ENCODE data around the gene METAP1D. TPM values are rescaled to one million over a fixed set of nuclear protein-coding genes. Genes with fewer than 3 reads are reported as not detected.
A peak's percentile ranks its signal among the peaks of the same experiment; 100 is the strongest.

METAP1D gene
- total RNA-seq, 5 donors from 2014 or later (not counting 1 experiment from before 2014, with no cell fraction given), result 7.6 to 11.4 (median 10.1) TPM

DNA sequence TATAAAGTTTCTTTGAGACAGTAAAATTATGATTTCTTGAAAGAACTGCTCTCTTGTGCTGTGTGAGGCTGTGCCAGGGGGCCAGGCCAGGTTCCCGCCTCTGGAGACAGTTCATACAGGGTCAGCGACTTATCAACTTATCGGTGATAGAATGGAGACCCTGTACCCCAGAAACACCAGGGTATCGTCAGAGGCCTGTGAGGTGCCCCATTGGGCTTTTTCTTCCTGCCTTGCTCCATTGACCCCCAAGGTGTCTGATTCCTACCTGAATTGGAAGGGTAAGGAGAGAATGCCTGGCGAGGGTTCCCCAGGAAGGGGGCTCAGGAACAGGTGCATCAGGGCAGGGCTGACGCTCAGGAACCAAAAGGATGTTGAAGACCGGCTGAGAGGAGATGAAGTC is 89.9 kb downstream of the METAP1D start:
- H3K4me3 ChIP-seq (ENCODE audit: control insufficient read depth in 1 of 2, extremely low read depth in 1 of 2, low read length in 1 of 2), result no peak overlapping the region
- peak overlapping the region; percentile 28 to 49 for H3K27ac Mint-ChIP-seq
- no peaks in the 10 kb centered on the region for H3K36me3 ChIP-seq (ENCODE audit: control insufficient read depth in 2 of 2, extremely low read depth in 1 of 2, insufficient read depth in 1 of 2, low read length in 1 of 2)
- H3K4me1 Mint-ChIP-seq, result peaks cover 47 to 55% (median 49%) of the 10 kb centered on the region in 3 donors
- DNase-seq, result peak in 1 of 35 experiments; percentile 5
- peaks cover 9 to 65% of the 10 kb centered on the region in 2 experiments for H3K4me1 ChIP-seq (ENCODE audit: control insufficient read depth in 1 of 2, extremely low read depth in 1 of 2, insufficient read depth in 2 of 2, low read length in 2 of 2)
- no peak for ATAC-seq (replicated peaks in 1 of 4)
- POLR2A ChIA-PET, result interaction anchor here in 1 of 2 donors (0.7 kb wide), 1 partner anchor 397 kb away, joined by 3 read pairs; no protein-coding TSS in a partner anchor
- H3K27me3 Mint-ChIP-seq, result peaks cover 82 to 91% of the 10 kb centered on the region in 2 donors
- CTCF ChIA-PET, result no interaction called here
- peak overlapping the region in 1 of 3 donors; percentile 17 for H3K4me3 Mint-ChIP-seq
- no peaks in the 10 kb centered on the region for H3K9me3 Mint-ChIP-seq
- H3K9me3 ChIP-seq, result no peaks in the 10 kb centered on the region
- H3K36me3 Mint-ChIP-seq, result no peaks in the 10 kb centered on the region
- H3K27me3 ChIP-seq (replicated peaks in 1 of 2; ENCODE audit: control insufficient read depth in 2 of 2, extremely low read depth in 1 of 2, insufficient read depth in 2 of 2, low read length in 1 of 2), result peaks cover 21 to 93% of the 10 kb centered on the region in 2 experiments
- H3K27ac ChIP-seq (ENCODE audit: low read length), result no peak overlapping the region
- 38% methylated on average over 5 of the region's 7 CpGs for WGBS (ENCODE audit: insufficient coverage)

DNA sequence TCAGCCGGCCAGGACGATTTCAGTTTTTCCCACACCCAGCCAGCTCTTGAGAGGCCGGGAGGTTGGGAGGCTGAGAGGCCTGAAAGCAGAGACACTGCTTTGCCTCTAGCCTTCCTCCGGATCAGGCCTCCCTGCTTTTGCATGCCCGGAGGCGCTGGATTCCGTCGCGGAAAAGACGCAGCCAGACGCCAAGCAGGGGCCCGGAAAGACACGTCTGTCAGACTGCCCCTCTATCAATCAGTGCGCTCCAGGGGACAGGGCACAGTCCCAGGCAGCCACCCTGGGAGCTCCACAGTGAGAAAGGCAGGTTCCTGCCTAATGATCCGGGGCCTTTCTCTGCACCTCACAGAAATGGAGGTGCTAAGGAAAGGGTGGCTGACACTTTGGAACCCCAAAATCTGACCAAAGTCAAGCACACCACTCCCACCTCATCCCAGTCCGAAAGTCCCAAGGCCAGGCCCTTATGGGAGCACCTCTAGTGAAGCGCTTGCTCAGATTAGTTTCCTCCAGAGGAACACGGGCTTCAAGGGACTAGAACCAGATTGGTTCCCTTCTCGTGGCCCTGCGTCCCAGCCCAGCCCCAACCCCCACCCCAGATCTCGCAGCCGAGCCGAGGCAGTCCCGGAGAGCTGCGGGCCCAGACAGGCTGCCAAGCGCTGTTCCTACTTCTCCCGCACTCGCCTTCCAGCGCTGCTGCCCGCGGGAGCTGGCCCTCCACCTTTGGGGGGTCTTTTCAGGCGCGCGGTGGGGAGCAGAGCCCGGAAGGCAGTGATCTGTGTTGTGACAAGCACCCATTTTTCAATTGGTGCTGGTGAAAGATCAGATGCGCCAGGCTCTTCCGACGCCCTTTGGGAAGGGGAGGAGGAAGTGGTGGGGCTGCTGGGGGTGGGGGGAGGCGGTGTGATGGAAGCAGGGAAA is 90.5 kb downstream of the METAP1D start:
- DNase-seq (peak in 2 of 35 experiments; percentile 7 to 27), ATAC-seq (replicated peaks in 1 of 4) (no peak)
- Histone ChIP-seq H3K4me3 (ENCODE audit: control insufficient read depth in 1 of 2, extremely low read depth in 1 of 2, low read length in 1 of 2) (no peak overlapping the region), H3K36me3 (ENCODE audit: control insufficient read depth in 2 of 2, extremely low read depth in 1 of 2, insufficient read depth in 1 of 2, low read length in 1 of 2) (no peaks in the 10 kb centered on the region), H3K27me3 (replicated peaks in 1 of 2; ENCODE audit: control insufficient read depth in 2 of 2, extremely low read depth in 1 of 2, insufficient read depth in 2 of 2, low read length in 1 of 2) (peaks cover 21 to 93% of the 10 kb centered on the region in 2 experiments), H3K4me1 (ENCODE audit: control insufficient read depth in 1 of 2, extremely low read depth in 1 of 2, insufficient read depth in 2 of 2, low read length in 2 of 2) (peaks cover 12 to 65% of the 10 kb centered on the region in 2 experiments), H3K27ac (ENCODE audit: low read length) (no peak overlapping the region), H3K9me3 (no peaks in the 10 kb centered on the region)
- WGBS (ENCODE audit: insufficient coverage), result 12% methylated on average over 31 of the region's 39 CpGs
- H3K27ac Mint-ChIP-seq, result no peak overlapping the region
- POLR2A ChIA-PET, result no interaction called here
- H3K27me3 Mint-ChIP-seq, result peaks cover 81 to 90% of the 10 kb centered on the region in 2 donors
- H3K36me3 Mint-ChIP-seq, result no peaks in the 10 kb centered on the region
- H3K9me3 Mint-ChIP-seq, result no peaks in the 10 kb centered on the region
- CTCF ChIA-PET, result interaction anchor here (0.7 to 1.4 kb wide), 4 partner anchors 9 to 25 kb away, joined by 3 to 14 read pairs (median 4); no protein-coding TSS in a partner anchor
- no peak overlapping the region for H3K4me3 Mint-ChIP-seq
- H3K4me1 Mint-ChIP-seq, result peaks cover 45 to 51% (median 47%) of the 10 kb centered on the region in 3 donors

DNA sequence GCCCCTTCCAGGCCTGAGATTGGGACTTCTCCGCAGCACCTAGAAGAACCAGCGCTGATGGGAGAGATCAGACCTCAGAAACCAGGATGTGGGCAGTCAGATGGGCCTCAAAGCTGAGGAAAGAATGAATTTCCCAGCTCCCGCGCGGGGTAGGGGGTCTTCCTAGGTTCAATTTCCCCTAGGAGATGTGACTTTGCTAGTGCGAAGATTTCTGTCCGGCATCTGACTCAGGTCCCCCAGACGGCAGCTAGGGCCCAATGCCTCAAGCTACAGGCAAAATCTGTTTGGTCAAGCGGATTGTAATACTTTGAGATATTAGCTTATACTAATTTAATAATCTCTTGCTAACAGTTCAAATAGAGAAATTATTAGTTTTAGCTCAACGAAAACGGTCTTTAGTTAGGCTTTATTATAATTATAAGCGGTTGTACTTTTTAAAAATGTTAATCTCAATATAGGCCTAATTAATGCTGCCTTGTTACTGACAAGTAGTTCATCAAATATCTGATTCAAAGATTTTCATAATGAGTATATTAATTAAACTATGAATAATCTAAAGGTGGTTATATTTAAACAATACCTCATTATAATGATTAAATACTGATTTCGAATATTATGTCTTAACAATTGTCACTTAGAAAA is 91.4 kb downstream of the METAP1D start:
- no peaks in the 10 kb centered on the region for H3K36me3 ChIP-seq (ENCODE audit: control insufficient read depth in 2 of 2, extremely low read depth in 1 of 2, insufficient read depth in 1 of 2, low read length in 1 of 2)
- CTCF ChIA-PET, result interaction anchor here (1.0 to 1.4 kb wide), 3 partner anchors 9 to 16 kb away, joined by 4 to 14 read pairs (median 4); no protein-coding TSS in a partner anchor
- POLR2A ChIA-PET, result no interaction called here
- H3K27me3 ChIP-seq (replicated peaks in 1 of 2; ENCODE audit: control insufficient read depth in 2 of 2, extremely low read depth in 1 of 2, insufficient read depth in 2 of 2, low read length in 1 of 2), result peaks cover 22 to 93% of the 10 kb centered on the region in 2 experiments
- no peaks in the 10 kb centered on the region for H3K9me3 ChIP-seq
- no peak overlapping the region for H3K4me3 ChIP-seq (ENCODE audit: control insufficient read depth in 1 of 2, extremely low read depth in 1 of 2, low read length in 1 of 2)
- Mint-ChIP-seq H3K4me1 (peaks cover 46 to 51% (median 48%) of the 10 kb centered on the region in 3 donors), H3K27ac (no peak overlapping the region), H3K9me3 (no peaks in the 10 kb centered on the region), H3K4me3 (no peak overlapping the region), H3K27me3 (peaks cover 81 to 90% of the 10 kb centered on the region in 2 donors), H3K36me3 (no peaks in the 10 kb centered on the region)
- 8% methylated on average over 5 of the region's 13 CpGs for WGBS (ENCODE audit: insufficient coverage)
- peak in 1 of 35 experiments; percentile 22 for DNase-seq
- peaks cover 13 to 65% of the 10 kb centered on the region in 2 experiments for H3K4me1 ChIP-seq (ENCODE audit: control insufficient read depth in 1 of 2, extremely low read depth in 1 of 2, insufficient read depth in 2 of 2, low read length in 2 of 2)
- no peak overlapping the region for H3K27ac ChIP-seq (ENCODE audit: low read length)
- ATAC-seq (replicated peaks in 1 of 4), result no peak

DNA sequence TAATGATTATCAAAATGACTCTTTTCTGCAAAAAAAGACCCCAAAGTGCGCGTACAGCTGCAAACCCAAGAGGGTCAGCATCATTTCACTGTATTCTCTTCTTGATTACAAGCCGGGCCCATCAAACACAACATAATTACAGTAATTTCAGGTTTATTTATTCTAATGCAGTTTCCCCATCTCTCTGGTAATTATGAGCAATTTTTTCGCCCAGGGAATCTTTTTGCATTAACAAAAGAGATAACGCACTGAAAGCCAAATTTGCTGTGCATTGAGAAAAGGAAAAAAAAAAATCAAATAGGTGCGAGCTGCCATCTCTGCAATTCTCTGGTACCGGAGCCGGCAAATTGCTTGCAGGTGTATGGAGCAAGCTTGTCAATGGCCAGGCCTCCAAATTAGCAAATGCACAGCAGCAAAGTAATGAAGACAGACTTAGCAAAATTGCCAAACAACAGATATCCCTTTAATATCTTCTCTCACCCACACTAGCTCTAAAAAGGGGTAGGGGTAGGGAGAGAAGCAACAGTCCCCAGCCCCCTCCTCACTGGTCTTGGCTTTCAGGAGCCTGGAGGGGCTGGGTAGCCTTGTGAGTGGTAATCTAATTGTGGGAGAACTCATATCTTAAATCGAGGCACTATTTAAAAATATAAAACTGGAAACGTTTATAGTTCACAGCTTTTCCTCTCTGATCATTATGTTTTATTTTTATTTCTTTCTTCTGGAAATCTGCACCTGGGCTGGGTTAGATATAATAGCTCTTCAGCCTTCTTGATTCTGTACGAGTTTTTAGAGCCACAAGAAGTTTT is 92.2 kb downstream of the METAP1D start:
- Histone ChIP-seq H3K36me3 (ENCODE audit: control insufficient read depth in 2 of 2, extremely low read depth in 1 of 2, insufficient read depth in 1 of 2, low read length in 1 of 2) (no peaks in the 10 kb centered on the region), H3K27ac (ENCODE audit: low read length) (no peak overlapping the region), H3K4me1 (ENCODE audit: control insufficient read depth in 1 of 2, extremely low read depth in 1 of 2, insufficient read depth in 2 of 2, low read length in 2 of 2) (peaks cover 13 to 65% of the 10 kb centered on the region in 2 experiments), H3K4me3 (ENCODE audit: control insufficient read depth in 1 of 2, extremely low read depth in 1 of 2, low read length in 1 of 2) (no peak overlapping the region), H3K27me3 (replicated peaks in 1 of 2; ENCODE audit: control insufficient read depth in 2 of 2, extremely low read depth in 1 of 2, insufficient read depth in 2 of 2, low read length in 1 of 2) (peaks cover 21 to 93% of the 10 kb centered on the region in 2 experiments), H3K9me3 (no peaks in the 10 kb centered on the region)
- Mint-ChIP-seq H3K4me1 (peaks cover 43 to 51% (median 45%) of the 10 kb centered on the region in 3 donors), H3K4me3 (no peak overlapping the region), H3K27me3 (peaks cover 78 to 90% of the 10 kb centered on the region in 2 donors), H3K9me3 (no peaks in the 10 kb centered on the region), H3K36me3 (no peaks in the 10 kb centered on the region), H3K27ac (peak overlapping the region in 1 of 2 donors; percentile 36)
- no peak for DNase-seq
- CTCF ChIA-PET, result interaction anchor here (1.0 to 1.4 kb wide), 3 partner anchors 10 to 15 kb away, joined by 4 to 14 read pairs (median 4); no protein-coding TSS in a partner anchor
- ATAC-seq (replicated peaks in 1 of 4), result no peak
- WGBS (ENCODE audit: insufficient coverage), result 39% methylated on average over 3 of the region's 11 CpGs
- POLR2A ChIA-PET, result no interaction called here

DNA sequence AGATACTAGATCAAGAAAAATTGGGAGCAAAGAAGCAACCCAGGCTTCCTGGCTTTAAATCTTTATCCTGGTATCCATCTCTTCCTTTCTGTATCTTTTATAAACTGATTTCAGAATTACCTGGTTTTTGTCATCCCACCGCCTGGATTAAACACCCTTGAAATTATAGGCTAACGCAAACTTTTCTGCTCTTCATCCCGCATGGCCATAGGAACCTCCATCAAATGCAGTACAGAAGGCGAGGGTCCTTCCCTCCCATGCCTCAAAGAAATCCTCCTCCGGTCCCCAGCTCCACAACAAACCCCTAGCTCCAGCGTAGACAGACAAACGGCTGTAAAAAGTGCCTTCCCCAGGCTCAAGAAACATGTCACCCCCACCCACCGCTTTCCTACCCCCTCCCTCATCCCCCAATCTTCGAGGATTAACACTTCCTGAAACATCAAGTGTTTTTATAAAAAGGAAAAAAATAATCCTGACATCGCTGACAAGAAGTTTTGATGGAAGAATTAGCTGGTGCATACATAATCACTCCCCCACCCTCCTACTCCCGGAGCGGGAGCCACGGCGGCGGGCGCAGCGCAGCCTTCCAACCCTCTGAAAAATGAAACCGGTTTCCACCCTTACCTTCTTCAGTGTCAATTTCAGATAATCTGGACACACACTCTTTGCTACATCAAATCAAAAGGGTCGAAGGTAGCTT is 93.1 kb downstream of the METAP1D start:
- H3K9me3 ChIP-seq, result no peaks in the 10 kb centered on the region
- ATAC-seq (replicated peaks in 1 of 4) (no peak), DNase-seq (no peak)
- Mint-ChIP-seq H3K4me3 (peak overlapping the region in 1 of 3 donors; percentile 10), H3K9me3 (no peaks in the 10 kb centered on the region), H3K36me3 (no peaks in the 10 kb centered on the region), H3K27ac (peak overlapping the region in 1 of 2 donors; percentile 72), H3K27me3 (peaks cover 73 to 90% of the 10 kb centered on the region in 2 donors), H3K4me1 (peaks cover 35 to 48% (median 47%) of the 10 kb centered on the region in 3 donors)
- WGBS (ENCODE audit: insufficient coverage), result 8% methylated on average over 7 of the region's 19 CpGs
- no peak overlapping the region for H3K4me3 ChIP-seq (ENCODE audit: control insufficient read depth in 1 of 2, extremely low read depth in 1 of 2, low read length in 1 of 2)
- H3K27me3 ChIP-seq (replicated peaks in 1 of 2; ENCODE audit: control insufficient read depth in 2 of 2, extremely low read depth in 1 of 2, insufficient read depth in 2 of 2, low read length in 1 of 2), result peaks cover 27 to 93% of the 10 kb centered on the region in 2 experiments
- no peaks in the 10 kb centered on the region for H3K36me3 ChIP-seq (ENCODE audit: control insufficient read depth in 2 of 2, extremely low read depth in 1 of 2, insufficient read depth in 1 of 2, low read length in 1 of 2)
- H3K27ac ChIP-seq (ENCODE audit: low read length), result no peak overlapping the region
- ChIA-PET POLR2A (no interaction called here), CTCF (interaction anchor here (0.6 to 0.9 kb wide), 2 partner anchors 9 to 168 kb away, joined by 4 to 6 read pairs; no protein-coding TSS in a partner anchor)
- peaks cover 20 to 65% of the 10 kb centered on the region in 2 experiments for H3K4me1 ChIP-seq (ENCODE audit: control insufficient read depth in 1 of 2, extremely low read depth in 1 of 2, insufficient read depth in 2 of 2, low read length in 2 of 2)

All from T-cell (primary cell).